ENCODE results near the gene PRR14.
A peak's percentile ranks its signal among the peaks of the same experiment; 100 is the strongest.

Gene PRR14

GRCh38 chr16:30659507-30660423 is 9.0 kb downstream of the PRR14 start:
- H3K9me3 ChIP-seq (ENCODE audit: severe bottlenecking), result no peaks in the 10 kb centered on the region
- H3K36me3 ChIP-seq, result peaks cover 64% of the 10 kb centered on the region
- H3K27me3 ChIP-seq (ENCODE audit: insufficient read depth, low read depth, severe bottlenecking), result no peaks in the 10 kb centered on the region
- H3K4me3 ChIP-seq (ENCODE audit: low read depth, low read length), result peak overlapping the region; percentile 86
- no peak for TF ChIP-seq CTCF (IDR thresholded peaks at IDR 0.05; ENCODE audit: low read depth, low read length)
- no peak for DNase-seq
- H3K27ac ChIP-seq, result peak overlapping the region; percentile 86

GRCh38 chr16:30660424-30661261 is 9.9 kb downstream of the PRR14 start:
- no peak for TF ChIP-seq CTCF (IDR thresholded peaks at IDR 0.05; ENCODE audit: low read depth, low read length)
- H3K9me3 ChIP-seq (ENCODE audit: severe bottlenecking), result no peaks in the 10 kb centered on the region
- H3K4me3 ChIP-seq (ENCODE audit: low read depth, low read length), result peak overlapping the region; percentile 86
- H3K27me3 ChIP-seq (ENCODE audit: insufficient read depth, low read depth, severe bottlenecking), result no peaks in the 10 kb centered on the region
- H3K36me3 ChIP-seq, result peaks cover 64% of the 10 kb centered on the region
- DNase-seq, result no peak
- peak overlapping the region; percentile 86 for H3K27ac ChIP-seq

- Histone ChIP-seq H3K27me3 (ENCODE audit: insufficient read depth, low read depth, severe bottlenecking) (no peaks in the 10 kb centered on the region), H3K4me3 (ENCODE audit: low read depth, low read length) (no peak overlapping the region), H3K27ac (no peak overlapping the region), H3K9me3 (ENCODE audit: severe bottlenecking) (no peaks in the 10 kb centered on the region), H3K36me3 (peaks cover 66% of the 10 kb centered on the region)
- TF ChIP-seq CTCF (IDR thresholded peaks at IDR 0.05; ENCODE audit: low read depth, low read length), result no peak
- no peak for DNase-seq
Observed at GRCh38 chr16:30662449-30662848, 11.7 kb downstream of the PRR14 start.

- Histone ChIP-seq H3K9me3 (ENCODE audit: severe bottlenecking) (no peaks in the 10 kb centered on the region), H3K27me3 (ENCODE audit: insufficient read depth, low read depth, severe bottlenecking) (no peaks in the 10 kb centered on the region)
- DNase-seq, result no peak
Observed at GRCh38 chr16:30663038-30663437, 12.3 kb downstream of the PRR14 start.

GRCh38 chr16:30663820-30664219 is 13.1 kb downstream of the PRR14 start:
- Histone ChIP-seq H3K27me3 (ENCODE audit: insufficient read depth, low read depth, severe bottlenecking) (no peaks in the 10 kb centered on the region), H3K9me3 (ENCODE audit: severe bottlenecking) (no peaks in the 10 kb centered on the region), H3K4me3 (ENCODE audit: low read depth, low read length) (no peak overlapping the region), H3K36me3 (peaks cover 75% of the 10 kb centered on the region), H3K27ac (no peak overlapping the region)
- no peak for DNase-seq
- no peak for TF ChIP-seq CTCF (IDR thresholded peaks at IDR 0.05; ENCODE audit: low read depth, low read length)

More at GRCh38 chr16:30663038-30663437, 12.3 kb downstream of the PRR14 start:
- TF ChIP-seq CTCF (IDR thresholded peaks at IDR 0.05; ENCODE audit: low read depth, low read length), result no peak
- peaks cover 72% of the 10 kb centered on the region for H3K36me3 ChIP-seq
- H3K4me3 ChIP-seq (ENCODE audit: low read depth, low read length), result no peak overlapping the region
- H3K27ac ChIP-seq, result no peak overlapping the region
